ENCODE results near the gene CCDC196.
"Not testable (repeated sequence)": the region's sequence is repeated elsewhere in the genome, so short reads cannot be mapped to it uniquely, and the experiment has no call there.

The CCDC196 gene

DNA sequence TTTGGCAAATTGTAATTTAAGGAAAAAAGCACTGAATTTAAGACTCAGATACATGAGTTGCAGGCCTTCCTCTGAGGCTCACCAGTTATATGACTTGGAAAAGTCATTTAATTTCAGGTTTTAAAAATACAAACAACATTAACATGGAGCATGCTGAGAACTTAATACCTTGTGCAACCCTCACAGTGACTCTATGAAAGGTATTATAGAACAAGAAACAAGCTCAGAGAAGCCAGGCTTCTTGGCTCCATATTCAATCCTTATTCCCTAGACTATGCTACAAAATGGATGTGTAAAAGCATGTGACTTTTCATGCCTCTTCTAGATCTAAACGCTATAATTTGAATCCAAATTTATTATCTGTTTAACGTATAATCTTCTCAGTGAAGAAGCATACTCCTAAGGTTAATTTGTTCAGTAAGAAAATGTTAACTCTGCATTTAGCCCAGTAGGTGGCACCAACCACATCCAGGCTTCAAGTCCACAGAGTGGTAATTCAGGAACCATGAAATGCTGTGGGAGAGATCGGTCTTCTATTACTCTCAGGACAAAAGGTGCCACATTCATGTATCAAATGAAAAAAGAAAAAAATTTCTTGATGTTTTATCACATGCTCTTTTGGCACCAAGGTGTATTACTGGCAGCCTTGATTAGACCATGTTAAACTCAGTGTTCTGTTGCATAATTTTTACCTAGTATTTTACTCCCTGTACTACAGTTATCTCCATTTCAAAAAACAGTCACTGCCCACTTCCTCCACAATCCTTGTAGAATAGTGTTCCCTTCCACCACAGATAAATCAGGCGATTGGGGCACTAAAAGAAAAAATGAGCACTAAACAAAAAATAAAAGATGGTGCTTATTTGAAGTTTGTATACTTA, 9.3 kb downstream of the CCDC196 start:
- no peak for DNase-seq (ENCODE audit: low read depth in 1 of 2, low spot score in 1 of 2)

DNA sequence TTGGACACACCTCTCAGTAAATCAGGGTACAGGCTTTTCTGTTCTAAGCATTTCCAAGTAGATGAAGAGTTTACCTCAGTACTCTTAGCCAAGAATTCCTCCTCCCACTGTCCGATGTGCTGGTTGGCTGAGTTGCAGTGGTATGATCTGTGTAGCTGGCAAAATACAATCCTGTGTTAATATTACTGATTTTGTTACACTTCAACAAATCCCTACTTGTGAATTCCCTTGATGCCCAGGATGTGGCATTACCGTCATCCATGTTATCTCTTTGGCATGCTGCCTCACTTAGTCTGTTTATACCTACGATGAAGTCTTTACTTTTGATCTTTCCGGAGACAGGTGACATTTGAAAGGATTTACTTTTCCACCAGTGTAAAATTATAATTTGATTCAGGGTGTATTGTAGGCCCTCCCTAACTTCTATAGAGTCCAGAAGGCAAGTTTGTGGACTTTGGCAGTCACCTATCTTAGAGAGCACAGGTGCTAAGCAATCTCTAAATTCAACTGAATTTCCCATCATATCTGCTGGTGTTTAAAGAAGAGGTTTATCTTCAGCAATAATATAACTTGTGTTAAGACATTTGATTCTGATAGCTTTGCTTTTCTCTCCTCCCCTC, 10.1 kb downstream of the CCDC196 start:
- DNase-seq (ENCODE audit: low read depth in 1 of 2, low spot score in 1 of 2), result no peak

DNA sequence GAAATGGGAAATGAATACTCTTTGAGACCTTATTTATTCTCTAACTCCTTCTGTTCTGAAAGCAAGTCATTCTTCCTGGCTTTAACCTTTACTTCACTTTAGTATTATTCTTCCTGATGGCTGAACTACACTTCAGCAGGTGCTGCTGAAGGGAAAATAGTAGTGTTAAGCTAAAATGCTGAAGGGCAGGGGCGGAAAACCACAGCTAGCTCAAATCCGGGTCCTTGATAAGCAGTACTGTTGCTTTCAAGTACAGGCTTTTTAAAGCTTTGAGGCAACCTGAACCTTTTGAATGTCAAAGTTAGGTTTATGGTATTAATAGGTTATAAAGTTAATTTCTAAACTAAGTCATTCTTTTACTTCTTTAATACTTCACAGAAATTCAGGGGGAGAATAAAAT, 10.7 kb downstream of the CCDC196 start:
- DNase-seq (ENCODE audit: low read depth in 1 of 2, low spot score in 1 of 2), result no peak

DNA sequence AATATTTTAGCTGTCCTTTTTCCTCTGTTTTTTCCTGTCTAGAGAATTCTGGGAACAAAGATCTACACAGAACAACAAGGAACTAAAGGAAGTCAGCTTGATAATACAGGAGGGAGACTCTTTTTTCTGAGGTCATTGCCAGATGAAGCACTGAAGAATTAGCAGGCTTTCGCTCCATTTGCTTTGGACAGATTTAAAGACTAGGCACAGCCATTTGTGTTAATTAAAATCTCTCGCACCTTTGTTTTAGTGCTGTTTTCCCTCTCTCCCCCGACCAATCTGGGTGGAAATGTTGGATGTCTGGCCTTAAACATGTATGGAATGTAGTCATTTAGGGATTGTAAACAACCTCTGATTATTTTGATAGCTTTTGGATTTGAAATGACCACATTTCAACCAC, 12.1 kb downstream of the CCDC196 start:
- DNase-seq (ENCODE audit: low read depth in 1 of 2, low spot score in 1 of 2), result no peak

DNA sequence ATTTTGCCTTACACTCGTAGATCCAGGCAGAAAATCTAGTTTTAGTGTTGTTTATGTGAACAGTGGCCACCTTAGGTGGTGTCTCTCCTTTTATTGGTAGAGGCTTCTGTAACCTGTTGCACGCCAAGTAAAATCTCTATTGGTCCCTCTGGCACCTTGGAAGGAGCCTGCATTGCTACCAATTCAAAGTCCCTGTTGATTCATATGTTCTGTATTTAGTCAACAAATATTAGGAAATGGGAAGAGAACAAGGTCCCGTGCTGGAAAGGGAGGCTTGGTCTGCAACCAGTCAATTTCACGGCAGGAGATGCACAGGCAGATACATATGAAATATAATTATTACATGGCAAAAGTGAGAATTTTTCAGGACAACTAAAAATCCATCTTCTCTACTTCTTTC, 15.4 kb downstream of the CCDC196 start:
- DNase-seq (ENCODE audit: low read depth in 1 of 2, low spot score in 1 of 2), result no peak

DNA sequence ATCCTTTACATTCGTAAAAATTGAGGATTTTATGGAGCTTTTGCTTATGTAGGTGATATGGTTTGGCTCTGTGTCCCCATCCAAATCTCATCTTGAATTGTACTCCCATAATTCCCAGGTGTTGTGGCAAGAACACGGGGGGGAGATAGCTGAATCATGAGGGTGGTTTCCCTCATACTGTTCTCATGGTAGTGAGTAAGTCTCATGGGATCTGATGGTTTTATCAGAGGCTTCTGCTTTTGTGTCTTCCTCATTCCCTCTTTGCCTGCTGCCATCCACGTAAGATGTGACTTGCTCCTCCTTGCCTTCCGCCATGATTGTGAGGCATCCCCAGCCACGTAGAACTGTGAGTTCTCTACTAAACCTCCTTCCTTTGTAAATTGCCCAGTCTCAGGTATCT, 16.7 kb downstream of the CCDC196 start:
- DNase-seq (ENCODE audit: low read depth in 1 of 2, low spot score in 1 of 2), result not testable (repeated sequence)

DNA sequence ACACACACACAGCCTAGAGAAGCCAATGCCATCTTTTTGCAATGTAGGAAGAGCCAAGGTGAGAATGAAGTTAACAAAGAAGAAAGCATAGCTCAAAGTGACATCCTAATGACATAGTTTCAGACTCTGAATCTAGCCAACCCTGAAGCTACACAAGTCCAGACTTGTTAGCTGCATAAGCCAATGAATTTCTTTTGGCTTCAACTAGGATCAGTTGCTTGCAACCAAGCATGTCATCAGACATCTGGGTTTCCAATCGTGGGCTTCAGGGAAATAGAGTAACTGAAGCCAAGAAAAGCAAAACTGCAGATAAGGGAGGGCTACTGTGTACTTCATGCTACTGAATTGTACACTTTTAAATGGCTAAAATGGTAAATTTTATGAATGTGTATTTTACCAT, 17.4 kb downstream of the CCDC196 start:
- DNase-seq (ENCODE audit: low read depth in 1 of 2, low spot score in 1 of 2), result no peak

GRCh38 chr14:66507181-66507721, 21.1 kb downstream of the CCDC196 start:
- no peak for DNase-seq (ENCODE audit: low read depth in 1 of 2, low spot score in 1 of 2)

- peak; percentile 72 to 78 for DNase-seq (ENCODE audit: low read depth in 1 of 2, low spot score in 1 of 2)
These were observed 21.8 kb downstream of the CCDC196 start, which contains the start of gene GPHN for GRCh38 chr14:66507722-66508546. Gene GPHN, plus strand, starts transcription at chr14:66508147.

GRCh38 chr14:66508547-66508845, 22.3 kb downstream of the CCDC196 start:
- DNase-seq (ENCODE audit: low read depth in 1 of 2, low spot score in 1 of 2), result no peak

DNA sequence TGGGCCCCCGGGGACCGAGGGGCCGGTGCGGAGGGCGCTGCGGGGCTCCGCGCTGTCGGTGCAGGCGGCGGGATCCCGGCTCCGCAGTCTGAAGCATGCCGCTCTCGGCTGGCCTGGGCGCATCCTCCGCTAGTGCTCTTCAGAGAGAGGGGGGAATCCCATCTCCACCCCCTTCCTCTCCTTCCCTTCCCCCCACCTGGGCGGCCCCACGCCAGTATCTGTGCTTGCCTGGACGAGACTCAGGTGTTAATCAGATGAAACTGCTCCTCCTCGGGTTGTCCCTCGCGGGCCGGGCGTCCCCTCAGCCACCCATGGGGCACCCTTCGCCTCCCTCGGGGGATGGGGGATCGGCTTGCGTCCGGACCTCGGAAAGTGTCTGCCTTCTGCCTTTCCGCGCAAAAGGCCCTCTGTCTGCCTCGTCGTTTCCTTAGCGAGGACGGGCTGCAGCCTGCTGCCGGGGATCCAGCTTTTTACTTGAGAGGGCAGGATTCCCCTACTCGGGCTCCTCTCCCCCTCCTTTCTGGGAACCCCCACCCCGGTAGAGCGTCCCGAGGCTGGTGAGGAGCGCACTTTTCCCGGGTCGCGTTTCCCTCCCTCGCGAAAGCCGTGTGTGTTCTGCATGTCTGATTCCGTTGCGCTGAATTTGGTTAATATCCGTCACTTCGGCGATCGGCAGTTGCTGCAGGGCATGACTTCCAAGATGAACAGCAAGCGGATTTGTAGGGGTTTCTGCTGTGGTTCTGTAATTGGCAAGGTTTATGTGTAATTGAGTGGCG, 22.9 kb downstream of the CCDC196 start:
- peak; percentile 9 to 38 for DNase-seq (ENCODE audit: low read depth in 1 of 2, low spot score in 1 of 2)

GRCh38 chr14:66509874-66510273, 23.7 kb downstream of the CCDC196 start:
- no peak for DNase-seq (ENCODE audit: low read depth in 1 of 2, low spot score in 1 of 2)

DNA sequence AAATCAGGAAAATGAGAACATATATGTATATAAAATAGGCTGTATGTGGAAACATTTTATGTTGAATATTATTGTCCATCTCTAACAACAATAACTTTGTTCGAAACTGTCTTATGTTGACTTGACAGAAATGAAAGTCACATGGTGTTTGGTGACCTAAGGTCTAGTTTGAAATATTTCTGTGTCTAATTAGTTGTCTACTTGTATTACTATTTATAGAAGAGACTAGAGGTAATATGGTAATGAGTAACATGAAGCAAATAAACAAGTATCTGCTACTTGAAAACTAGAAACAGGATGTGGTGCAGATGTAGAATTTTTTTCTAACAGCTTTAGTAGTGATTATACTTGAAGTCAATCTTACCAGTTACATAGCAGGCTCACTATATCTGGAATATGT, 25.7 kb downstream of the CCDC196 start:
- DNase-seq (ENCODE audit: low read depth in 1 of 2, low spot score in 1 of 2), result no peak

GRCh38 chr14:66514213-66514612, 28.0 kb downstream of the CCDC196 start:
- DNase-seq (ENCODE audit: low read depth in 1 of 2, low spot score in 1 of 2), result no peak

GRCh38 chr14:66530526-66530925, 44.4 kb downstream of the CCDC196 start:
- no peak for DNase-seq (ENCODE audit: low read depth in 1 of 2, low spot score in 1 of 2)

DNA sequence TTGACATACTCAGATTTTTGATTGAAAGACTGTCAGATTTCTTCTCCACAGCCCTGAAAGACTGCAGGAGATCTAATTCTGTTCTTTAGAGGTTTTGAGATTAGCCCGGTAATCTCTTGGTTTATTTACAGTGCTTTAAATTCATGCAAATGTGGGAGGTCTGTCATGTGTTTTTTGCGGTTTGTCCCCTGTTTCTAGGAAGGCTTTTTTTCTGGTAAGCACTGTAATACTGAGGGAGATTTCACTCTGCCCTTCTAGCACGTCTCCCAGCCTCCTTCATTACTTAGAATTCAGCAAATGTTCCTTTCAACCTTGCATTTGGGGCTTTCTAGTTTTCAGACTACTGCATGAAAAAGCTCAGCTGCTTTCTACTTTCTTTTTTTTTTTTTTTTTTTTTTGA, 52.9 kb downstream of the CCDC196 start:
- DNase-seq (ENCODE audit: low read depth in 1 of 2, low spot score in 1 of 2), result no peak

GRCh38 chr14:66540038-66540437, 53.9 kb downstream of the CCDC196 start:
- DNase-seq (ENCODE audit: low read depth in 1 of 2, low spot score in 1 of 2), result no peak

GRCh38 chr14:66541627-66542026, 55.5 kb downstream of the CCDC196 start:
- no peak for DNase-seq (ENCODE audit: low read depth in 1 of 2, low spot score in 1 of 2)

DNA sequence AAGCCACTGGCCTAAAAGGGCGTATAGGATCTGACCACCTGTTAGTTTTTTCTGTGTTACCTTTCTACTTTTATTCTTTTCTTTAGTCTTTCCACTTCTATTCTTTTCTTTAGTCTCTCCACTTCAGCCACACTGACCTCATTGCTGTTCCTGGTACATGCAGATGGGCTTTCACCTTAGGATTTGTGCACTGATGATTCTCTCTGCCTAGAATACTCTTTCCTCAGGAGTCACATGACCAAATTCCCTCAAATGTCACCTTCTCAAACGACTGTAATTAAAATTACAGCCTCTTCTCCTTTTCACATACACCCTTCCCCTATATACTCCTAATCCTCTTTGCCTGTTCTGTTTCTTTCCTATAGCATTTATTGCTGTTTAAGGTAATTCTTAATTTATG, 57.8 kb downstream of the CCDC196 start:
- DNase-seq (ENCODE audit: low read depth in 1 of 2, low spot score in 1 of 2), result no peak

DNA sequence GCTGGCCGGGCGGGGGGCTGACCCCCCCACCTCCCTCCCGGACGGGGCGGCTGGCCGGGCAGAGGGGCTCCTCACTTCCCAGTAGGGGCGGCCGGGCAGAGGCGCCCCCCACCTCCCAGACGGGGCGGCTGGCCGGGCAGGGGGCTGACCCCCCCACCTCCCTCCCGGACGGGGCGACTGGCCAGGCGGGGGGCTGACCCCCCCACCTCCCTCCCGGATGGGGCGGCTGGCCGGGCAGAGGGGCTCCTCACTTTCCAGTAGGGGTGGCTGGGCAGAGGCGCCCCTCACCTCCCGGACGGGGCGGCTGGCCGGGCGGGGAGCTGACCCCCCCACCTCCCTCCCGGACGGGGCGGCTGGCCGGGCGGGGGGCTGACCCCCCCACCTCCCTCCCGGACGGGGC, 59.0 kb downstream of the CCDC196 start:
- not testable (repeated sequence) for DNase-seq (ENCODE audit: low read depth in 1 of 2, low spot score in 1 of 2)

DNA sequence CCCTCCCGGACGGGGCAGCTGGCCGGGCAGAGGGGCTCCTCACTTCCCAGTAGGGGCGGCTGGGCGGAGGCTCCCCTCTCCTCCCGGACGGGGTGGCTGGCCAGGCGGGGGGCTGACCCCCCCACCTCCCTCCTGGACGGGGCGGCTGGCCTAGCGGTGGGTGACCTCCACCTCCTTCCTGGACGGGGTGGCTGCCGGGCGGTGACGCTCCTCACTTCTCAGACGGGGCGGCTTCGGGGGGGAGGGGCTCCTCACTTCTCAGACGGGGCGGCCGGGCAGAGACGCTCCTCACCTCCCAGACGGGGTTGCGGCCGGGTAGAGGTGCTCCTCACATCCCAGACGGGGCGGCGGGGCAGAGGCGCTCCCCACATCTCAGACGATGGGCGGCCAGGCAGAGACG, 59.6 kb downstream of the CCDC196 start:
- not testable (repeated sequence) for DNase-seq (ENCODE audit: low read depth in 1 of 2, low spot score in 1 of 2)

Data from stimulated activated CD4-positive, alpha-beta T cell treated with anti-CD3 and anti-CD28 coated beads, Interleukin-15, amount 100 ng/mL, for 1 hour (primary cell).